ENCODE measurements around the gene PPIE. TPM values are rescaled to one million over a fixed set of nuclear protein-coding genes. Genes with fewer than 3 reads are reported as not detected.

Gene PPIE
- total RNA-seq, 1 experiment from 2014 or later: 42.5 TPM

DNA sequence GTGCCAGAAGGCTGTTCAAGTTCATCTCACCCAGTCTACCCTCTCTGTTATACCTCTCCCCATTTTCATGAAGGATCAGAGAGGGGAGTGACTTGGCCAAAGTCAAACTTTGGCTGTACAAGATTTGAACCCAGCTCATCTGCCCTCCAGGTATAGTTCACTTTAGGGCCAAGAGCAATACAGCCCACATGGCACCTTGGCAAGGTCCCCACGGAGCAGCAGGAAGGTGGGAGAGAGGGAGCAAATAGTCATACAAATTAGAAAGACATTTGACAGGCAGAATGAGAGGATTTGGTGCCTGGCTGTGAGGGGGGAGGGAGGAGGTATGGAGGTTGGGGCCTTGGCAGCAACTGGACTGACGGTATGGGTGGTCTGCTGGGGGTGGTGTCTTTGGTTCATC is 48.5 kb upstream of the PPIE start (continued):
- TF ChIP-seq ZBTB43 (CRISPR knock-in tag; IDR thresholded peaks at IDR 0.05): no peak
- TF ChIP-seq CREM (CRISPR knock-in tag; IDR thresholded peaks at IDR 0.05): no peak
- TF ChIP-seq, protein P1, sequence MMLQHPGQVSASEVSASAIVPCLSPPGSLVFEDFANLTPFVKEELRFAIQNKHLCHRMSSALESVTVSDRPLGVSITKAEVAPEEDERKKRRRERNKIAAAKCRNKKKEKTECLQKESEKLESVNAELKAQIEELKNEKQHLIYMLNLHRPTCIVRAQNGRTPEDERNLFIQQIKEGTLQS (CRISPR knock-in tag; conservative IDR thresholded peaks at IDR 0.05): no peak
- no peak for TF ChIP-seq TCF7 (CRISPR knock-in tag; IDR thresholded peaks at IDR 0.05; ENCODE audit: low read depth)
- TF ChIP-seq USF2 (CRISPR knock-in tag; IDR thresholded peaks at IDR 0.05): no peak
- no peak for TF ChIP-seq ZNF138 (CRISPR knock-in tag; conservative IDR thresholded peaks at IDR 0.05)

GRCh38 chr1:39690794-39691382 is 47.8 kb upstream of the PPIE start:
- ChIA-PET CTCF (interaction anchor here (0.5 to 6.6 kb wide), 16 partner anchors 10 to 515 kb away, joined by 3 to 58 read pairs (median 5); partner anchors contain the start of genes NT5C1A, PABPC4 and PPIE), POLR2A (interaction anchor here (1.4 kb wide), 1 partner anchor 11 kb away, joined by 9 read pairs; no protein-coding TSS in a partner anchor)
- no peaks in the 10 kb centered on the region for H3K36me3 Mint-ChIP-seq
- ATAC-seq (no peak), DNase-seq (ENCODE audit: low spot score) (no peak)
- H3K4me3 Mint-ChIP-seq: peak overlapping the region; percentile 59
- no peak overlapping the region for H3K27ac Mint-ChIP-seq
- no peaks in the 10 kb centered on the region for H3K9me3 Mint-ChIP-seq
- peaks cover 100% of the 10 kb centered on the region for H3K27me3 Mint-ChIP-seq (ENCODE audit: low read depth)
- peaks cover 4% of the 10 kb centered on the region for H3K4me1 Mint-ChIP-seq
- TF ChIP-seq ELF4 (CRISPR knock-in tag; IDR thresholded peaks at IDR 0.05; ENCODE audit: low read depth): no peak
- TF ChIP-seq, protein P2, sequence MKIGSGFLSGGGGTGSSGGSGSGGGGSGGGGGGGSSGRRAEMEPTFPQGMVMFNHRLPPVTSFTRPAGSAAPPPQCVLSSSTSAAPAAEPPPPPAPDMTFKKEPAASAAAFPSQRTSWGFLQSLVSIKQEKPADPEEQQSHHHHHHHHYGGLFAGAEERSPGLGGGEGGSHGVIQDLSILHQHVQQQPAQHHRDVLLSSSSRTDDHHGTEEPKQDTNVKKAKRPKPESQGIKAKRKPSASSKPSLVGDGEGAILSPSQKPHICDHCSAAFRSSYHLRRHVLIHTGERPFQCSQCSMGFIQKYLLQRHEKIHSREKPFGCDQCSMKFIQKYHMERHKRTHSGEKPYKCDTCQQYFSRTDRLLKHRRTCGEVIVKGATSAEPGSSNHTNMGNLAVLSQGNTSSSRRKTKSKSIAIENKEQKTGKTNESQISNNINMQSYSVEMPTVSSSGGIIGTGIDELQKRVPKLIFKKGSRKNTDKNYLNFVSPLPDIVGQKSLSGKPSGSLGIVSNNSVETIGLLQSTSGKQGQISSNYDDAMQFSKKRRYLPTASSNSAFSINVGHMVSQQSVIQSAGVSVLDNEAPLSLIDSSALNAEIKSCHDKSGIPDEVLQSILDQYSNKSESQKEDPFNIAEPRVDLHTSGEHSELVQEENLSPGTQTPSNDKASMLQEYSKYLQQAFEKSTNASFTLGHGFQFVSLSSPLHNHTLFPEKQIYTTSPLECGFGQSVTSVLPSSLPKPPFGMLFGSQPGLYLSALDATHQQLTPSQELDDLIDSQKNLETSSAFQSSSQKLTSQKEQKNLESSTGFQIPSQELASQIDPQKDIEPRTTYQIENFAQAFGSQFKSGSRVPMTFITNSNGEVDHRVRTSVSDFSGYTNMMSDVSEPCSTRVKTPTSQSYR (CRISPR knock-in tag; IDR thresholded peaks at IDR 0.05): no peak
- TF ChIP-seq AR (CRISPR knock-in tag; IDR thresholded peaks at IDR 0.05): no peak
- TF ChIP-seq ATF2 (CRISPR knock-in tag; IDR thresholded peaks at IDR 0.05; ENCODE audit: borderline replicate concordance, low read depth): no peak
- no peak for TF ChIP-seq HMGA2 (CRISPR knock-in tag; IDR thresholded peaks at IDR 0.05)
- TF ChIP-seq, protein P3, sequence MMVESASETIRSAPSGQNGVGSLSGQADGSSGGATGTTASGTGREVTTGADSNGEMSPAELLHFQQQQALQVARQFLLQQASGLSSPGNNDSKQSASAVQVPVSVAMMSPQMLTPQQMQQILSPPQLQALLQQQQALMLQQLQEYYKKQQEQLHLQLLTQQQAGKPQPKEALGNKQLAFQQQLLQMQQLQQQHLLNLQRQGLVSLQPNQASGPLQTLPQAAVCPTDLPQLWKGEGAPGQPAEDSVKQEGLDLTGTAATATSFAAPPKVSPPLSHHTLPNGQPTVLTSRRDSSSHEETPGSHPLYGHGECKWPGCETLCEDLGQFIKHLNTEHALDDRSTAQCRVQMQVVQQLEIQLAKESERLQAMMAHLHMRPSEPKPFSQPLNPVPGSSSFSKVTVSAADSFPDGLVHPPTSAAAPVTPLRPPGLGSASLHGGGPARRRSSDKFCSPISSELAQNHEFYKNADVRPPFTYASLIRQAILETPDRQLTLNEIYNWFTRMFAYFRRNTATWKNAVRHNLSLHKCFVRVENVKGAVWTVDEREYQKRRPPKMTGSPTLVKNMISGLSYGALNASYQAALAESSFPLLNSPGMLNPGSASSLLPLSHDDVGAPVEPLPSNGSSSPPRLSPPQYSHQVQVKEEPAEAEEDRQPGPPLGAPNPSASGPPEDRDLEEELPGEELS (CRISPR knock-in tag; IDR thresholded peaks at IDR 0.05): no peak
- TF ChIP-seq, protein P4, sequence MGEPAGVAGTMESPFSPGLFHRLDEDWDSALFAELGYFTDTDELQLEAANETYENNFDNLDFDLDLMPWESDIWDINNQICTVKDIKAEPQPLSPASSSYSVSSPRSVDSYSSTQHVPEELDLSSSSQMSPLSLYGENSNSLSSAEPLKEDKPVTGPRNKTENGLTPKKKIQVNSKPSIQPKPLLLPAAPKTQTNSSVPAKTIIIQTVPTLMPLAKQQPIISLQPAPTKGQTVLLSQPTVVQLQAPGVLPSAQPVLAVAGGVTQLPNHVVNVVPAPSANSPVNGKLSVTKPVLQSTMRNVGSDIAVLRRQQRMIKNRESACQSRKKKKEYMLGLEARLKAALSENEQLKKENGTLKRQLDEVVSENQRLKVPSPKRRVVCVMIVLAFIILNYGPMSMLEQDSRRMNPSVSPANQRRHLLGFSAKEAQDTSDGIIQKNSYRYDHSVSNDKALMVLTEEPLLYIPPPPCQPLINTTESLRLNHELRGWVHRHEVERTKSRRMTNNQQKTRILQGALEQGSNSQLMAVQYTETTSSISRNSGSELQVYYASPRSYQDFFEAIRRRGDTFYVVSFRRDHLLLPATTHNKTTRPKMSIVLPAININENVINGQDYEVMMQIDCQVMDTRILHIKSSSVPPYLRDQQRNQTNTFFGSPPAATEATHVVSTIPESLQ (CRISPR knock-in tag; IDR thresholded peaks at IDR 0.05): no peak
- TF ChIP-seq TP53 (CRISPR knock-in tag; IDR thresholded peaks at IDR 0.05): no peak
- no peak for TF ChIP-seq ERG (CRISPR knock-in tag; IDR thresholded peaks at IDR 0.05)
- no peak for TF ChIP-seq TCF7 (CRISPR knock-in tag; IDR thresholded peaks at IDR 0.05; ENCODE audit: low read depth)
- TF ChIP-seq FOXP1 (CRISPR knock-in tag; IDR thresholded peaks at IDR 0.05; ENCODE audit: borderline replicate concordance): no peak
- TF ChIP-seq NFE2L1 (CRISPR knock-in tag; IDR thresholded peaks at IDR 0.05): no peak
- TF ChIP-seq, protein P5, sequence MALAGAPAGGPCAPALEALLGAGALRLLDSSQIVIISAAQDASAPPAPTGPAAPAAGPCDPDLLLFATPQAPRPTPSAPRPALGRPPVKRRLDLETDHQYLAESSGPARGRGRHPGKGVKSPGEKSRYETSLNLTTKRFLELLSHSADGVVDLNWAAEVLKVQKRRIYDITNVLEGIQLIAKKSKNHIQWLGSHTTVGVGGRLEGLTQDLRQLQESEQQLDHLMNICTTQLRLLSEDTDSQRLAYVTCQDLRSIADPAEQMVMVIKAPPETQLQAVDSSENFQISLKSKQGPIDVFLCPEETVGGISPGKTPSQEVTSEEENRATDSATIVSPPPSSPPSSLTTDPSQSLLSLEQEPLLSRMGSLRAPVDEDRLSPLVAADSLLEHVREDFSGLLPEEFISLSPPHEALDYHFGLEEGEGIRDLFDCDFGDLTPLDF (CRISPR knock-in tag; IDR thresholded peaks at IDR 0.05): no peak
